ENCODE measurements around the gene LRP11.
A peak's percentile ranks its signal among the peaks of the same experiment; 100 is the strongest.
"Not testable (repeated sequence)": the region's sequence is repeated elsewhere in the genome, so short reads cannot be mapped to it uniquely, and the experiment has no call there.

The LRP11 gene

DNA sequence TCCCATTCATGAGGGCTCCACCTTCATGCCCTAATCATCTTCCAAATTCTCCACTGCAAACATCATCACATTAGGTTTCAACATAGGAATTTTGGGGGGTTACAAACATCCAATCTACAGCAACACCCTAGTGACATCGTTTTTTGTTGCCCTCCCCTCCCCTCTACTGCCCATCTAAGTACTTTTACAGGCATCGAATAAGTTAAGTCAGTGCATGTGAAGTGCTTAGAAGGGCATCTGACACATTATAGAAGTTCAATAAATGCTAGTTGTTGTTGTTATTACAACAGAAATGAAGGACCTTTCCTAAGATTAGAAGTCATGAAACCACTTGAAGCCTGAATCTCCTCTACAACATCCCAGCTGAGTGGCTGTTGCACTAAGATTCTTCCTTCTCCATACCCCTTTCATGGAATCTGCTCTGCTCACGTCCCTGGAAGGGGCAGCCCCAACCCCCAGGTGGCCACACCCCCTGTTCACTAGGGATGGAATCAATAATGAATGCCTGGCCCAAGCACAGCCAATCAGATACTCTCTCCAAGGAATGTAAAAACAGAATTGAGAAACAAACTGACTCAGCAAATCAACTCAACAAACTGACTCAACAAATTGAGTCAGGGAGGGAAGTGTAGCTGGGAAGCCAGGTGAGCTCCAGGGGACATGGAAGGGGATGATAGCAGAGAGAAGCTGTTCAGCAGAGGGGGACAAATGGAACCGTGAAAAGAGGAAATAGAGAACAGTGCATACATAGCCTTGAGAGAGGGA is 3.9 kb upstream of the LRP11 start:
- Histone ChIP-seq H3K27ac (ENCODE audit: low read length) (no peak overlapping the region), H3K27me3 (ENCODE audit: control insufficient read depth in 1 of 2, insufficient read depth in 2 of 2, low read length in 2 of 2) (no peaks in the 10 kb centered on the region), H3K4me3 (ENCODE audit: low read length in 2 of 2) (no peak overlapping the region), H3K9me3 (ENCODE audit: control insufficient read depth in 2 of 2, low read length in 2 of 2) (no peaks in the 10 kb centered on the region), H3K9ac (ENCODE audit: low read length in 2 of 2) (no peak overlapping the region), H3K36me3 (ENCODE audit: control insufficient read depth in 2 of 2, insufficient read depth in 2 of 2, low read length in 2 of 2) (no peaks in the 10 kb centered on the region), H3K4me1 (ENCODE audit: control insufficient read depth, insufficient read depth, low read length) (peaks cover 6% of the 10 kb centered on the region)

DNA sequence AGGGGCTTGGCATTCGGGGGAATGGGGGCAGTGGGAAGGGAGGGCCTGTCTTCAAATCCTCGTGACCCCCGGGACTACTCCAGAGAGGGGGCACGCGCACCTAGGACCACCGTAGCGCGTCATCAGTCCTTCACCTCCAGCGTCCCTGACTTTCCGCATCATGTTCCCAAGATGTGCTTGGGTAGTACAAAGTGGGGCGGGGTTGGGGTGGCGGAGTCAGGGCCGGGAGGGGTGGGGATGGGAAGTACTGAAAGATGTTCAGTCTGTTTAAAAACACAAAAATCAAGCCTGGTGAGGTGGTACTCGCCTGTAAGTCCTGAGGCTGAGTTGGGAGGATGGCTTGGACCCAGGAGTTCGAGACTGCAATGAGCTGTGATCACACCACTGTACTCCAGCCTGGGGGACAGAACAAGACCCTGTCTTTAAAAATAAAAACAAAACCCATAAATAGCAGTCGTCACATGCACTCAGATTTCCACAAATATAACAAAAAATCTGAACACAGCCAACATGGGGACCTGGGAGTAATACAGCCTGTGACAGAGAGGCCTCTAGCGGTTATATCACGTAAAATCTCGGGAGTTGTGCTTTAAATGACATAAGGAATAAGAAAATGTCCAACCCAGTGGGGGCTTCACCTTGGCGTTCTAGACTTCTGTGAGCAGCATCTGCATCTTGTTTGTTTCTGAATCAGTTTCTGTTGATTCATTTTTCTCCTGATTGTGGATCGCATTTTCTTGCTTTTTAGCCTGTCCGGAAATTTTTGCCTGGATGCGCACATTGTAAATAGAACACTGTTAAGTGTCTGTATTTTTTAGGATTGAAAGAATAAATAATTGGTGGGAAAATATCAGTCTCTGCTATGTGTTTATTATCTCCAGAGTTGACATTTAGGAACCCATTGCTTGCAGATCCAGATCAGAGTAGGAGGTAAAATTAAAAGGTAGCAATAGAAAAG is 698 bp upstream of the LRP11 start:
- Histone ChIP-seq H3K27me3 (ENCODE audit: control insufficient read depth in 1 of 2, insufficient read depth in 2 of 2, low read length in 2 of 2) (no peaks in the 10 kb centered on the region), H3K36me3 (ENCODE audit: control insufficient read depth in 2 of 2, insufficient read depth in 2 of 2, low read length in 2 of 2) (no peaks in the 10 kb centered on the region), H3K4me1 (ENCODE audit: control insufficient read depth, insufficient read depth, low read length) (peaks cover 20% of the 10 kb centered on the region), H3K9me3 (ENCODE audit: control insufficient read depth in 2 of 2, low read length in 2 of 2) (no peaks in the 10 kb centered on the region), H3K27ac (ENCODE audit: low read length) (peak overlapping the region; percentile 79), H3K9ac (ENCODE audit: low read length in 2 of 2) (peak overlapping the region in 1 of 2 donors; percentile 80), H3K4me3 (ENCODE audit: low read length in 2 of 2) (peak overlapping the region; percentile 63 to 81)

GRCh38 chr6:149862922-149863697 is 1.0 kb downstream of the LRP11 start:
- Histone ChIP-seq H3K9me3 (ENCODE audit: control insufficient read depth in 2 of 2, low read length in 2 of 2) (no peaks in the 10 kb centered on the region), H3K36me3 (ENCODE audit: control insufficient read depth in 2 of 2, insufficient read depth in 2 of 2, low read length in 2 of 2) (no peaks in the 10 kb centered on the region), H3K27me3 (ENCODE audit: control insufficient read depth in 1 of 2, insufficient read depth in 2 of 2, low read length in 2 of 2) (no peaks in the 10 kb centered on the region), H3K4me1 (ENCODE audit: control insufficient read depth, insufficient read depth, low read length) (peaks cover 20% of the 10 kb centered on the region), H3K27ac (ENCODE audit: low read length) (peak overlapping the region; percentile 79), H3K4me3 (ENCODE audit: low read length in 2 of 2) (peak overlapping the region; percentile 76 to 81), H3K9ac (ENCODE audit: low read length in 2 of 2) (peak overlapping the region; percentile 80)

- Histone ChIP-seq H3K4me3 (ENCODE audit: low read length in 2 of 2) (peak overlapping the region; percentile 76 to 81), H3K4me1 (ENCODE audit: control insufficient read depth, insufficient read depth, low read length) (peaks cover 20% of the 10 kb centered on the region), H3K9ac (ENCODE audit: low read length in 2 of 2) (peak overlapping the region in 1 of 2 donors; percentile 80), H3K27ac (ENCODE audit: low read length) (peak overlapping the region; percentile 79)
- not testable (repeated sequence) for H3K27me3 ChIP-seq (ENCODE audit: control insufficient read depth in 1 of 2, insufficient read depth in 2 of 2, low read length in 2 of 2); H3K9me3 ChIP-seq (ENCODE audit: control insufficient read depth in 2 of 2, low read length in 2 of 2); H3K36me3 ChIP-seq (ENCODE audit: control insufficient read depth in 2 of 2, insufficient read depth in 2 of 2, low read length in 2 of 2)
These were observed 1.8 kb downstream of the LRP11 start for GRCh38 chr6:149862424-149862738.

GRCh38 chr6:149861603-149862423 is 2.3 kb downstream of the LRP11 start:
- Histone ChIP-seq H3K9me3 (ENCODE audit: control insufficient read depth in 2 of 2, low read length in 2 of 2) (no peaks in the 10 kb centered on the region), H3K4me3 (ENCODE audit: low read length in 2 of 2) (no peak overlapping the region), H3K9ac (ENCODE audit: low read length in 2 of 2) (no peak overlapping the region), H3K27me3 (ENCODE audit: control insufficient read depth in 1 of 2, insufficient read depth in 2 of 2, low read length in 2 of 2) (no peaks in the 10 kb centered on the region), H3K4me1 (ENCODE audit: control insufficient read depth, insufficient read depth, low read length) (peaks cover 20% of the 10 kb centered on the region), H3K36me3 (ENCODE audit: control insufficient read depth in 2 of 2, insufficient read depth in 2 of 2, low read length in 2 of 2) (no peaks in the 10 kb centered on the region), H3K27ac (ENCODE audit: low read length) (no peak overlapping the region)

- H3K9ac ChIP-seq (ENCODE audit: low read length in 2 of 2), result no peak overlapping the region
- no peak overlapping the region for H3K27ac ChIP-seq (ENCODE audit: low read length)
These were observed 3.1 kb downstream of the LRP11 start for GRCh38 chr6:149860834-149861602.

DNA sequence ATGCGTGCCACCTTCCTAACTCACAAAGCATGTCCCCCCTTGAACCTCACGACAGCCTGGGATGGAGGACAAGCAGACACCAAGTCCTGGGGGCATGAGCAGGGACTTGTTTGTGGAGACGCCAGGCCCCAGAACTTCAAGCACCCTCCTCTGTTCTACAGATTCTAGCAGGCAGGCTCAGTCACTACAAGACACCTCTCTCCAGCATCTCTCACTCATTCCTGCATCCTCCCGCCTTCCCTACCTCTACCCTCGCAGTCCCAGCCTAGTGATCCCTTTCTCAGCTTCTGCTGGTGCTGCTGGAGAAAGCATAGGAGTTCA is 3.7 kb downstream of the LRP11 start:
- H3K4me3 ChIP-seq (ENCODE audit: low read length in 2 of 2), result no peak overlapping the region
- no peak overlapping the region for H3K27ac ChIP-seq (ENCODE audit: low read length)
- no peaks in the 10 kb centered on the region for H3K27me3 ChIP-seq (ENCODE audit: control insufficient read depth in 1 of 2, insufficient read depth in 2 of 2, low read length in 2 of 2)
- no peaks in the 10 kb centered on the region for H3K36me3 ChIP-seq (ENCODE audit: control insufficient read depth in 2 of 2, insufficient read depth in 2 of 2, low read length in 2 of 2)
- no peak overlapping the region for H3K9ac ChIP-seq (ENCODE audit: low read length in 2 of 2)
- H3K4me1 ChIP-seq (ENCODE audit: control insufficient read depth, insufficient read depth, low read length), result peaks cover 20% of the 10 kb centered on the region
- no peaks in the 10 kb centered on the region for H3K9me3 ChIP-seq (ENCODE audit: control insufficient read depth in 2 of 2, low read length in 2 of 2)

More at GRCh38 chr6:149860834-149861602, 3.1 kb downstream of the LRP11 start:
- no peaks in the 10 kb centered on the region for H3K27me3 ChIP-seq (ENCODE audit: control insufficient read depth in 1 of 2, insufficient read depth in 2 of 2, low read length in 2 of 2)
- H3K36me3 ChIP-seq (ENCODE audit: control insufficient read depth in 2 of 2, insufficient read depth in 2 of 2, low read length in 2 of 2), result no peaks in the 10 kb centered on the region
- no peaks in the 10 kb centered on the region for H3K9me3 ChIP-seq (ENCODE audit: control insufficient read depth in 2 of 2, low read length in 2 of 2)
- H3K4me1 ChIP-seq (ENCODE audit: control insufficient read depth, insufficient read depth, low read length), result peaks cover 20% of the 10 kb centered on the region
- no peak overlapping the region for H3K4me3 ChIP-seq (ENCODE audit: low read length in 2 of 2)

- H3K9me3 ChIP-seq (ENCODE audit: control insufficient read depth in 2 of 2, low read length in 2 of 2), result no peaks in the 10 kb centered on the region
- peaks cover 23% of the 10 kb centered on the region for H3K4me1 ChIP-seq (ENCODE audit: control insufficient read depth, insufficient read depth, low read length)
- H3K4me3 ChIP-seq (ENCODE audit: low read length in 2 of 2), result no peak overlapping the region
- H3K27ac ChIP-seq (ENCODE audit: low read length), result no peak overlapping the region
- H3K9ac ChIP-seq (ENCODE audit: low read length in 2 of 2), result no peak overlapping the region
- no peaks in the 10 kb centered on the region for H3K27me3 ChIP-seq (ENCODE audit: control insufficient read depth in 1 of 2, insufficient read depth in 2 of 2, low read length in 2 of 2)
- H3K36me3 ChIP-seq (ENCODE audit: control insufficient read depth in 2 of 2, insufficient read depth in 2 of 2, low read length in 2 of 2), result no peaks in the 10 kb centered on the region
These were observed 4.2 kb downstream of the LRP11 start for GRCh38 chr6:149859938-149860337.

DNA sequence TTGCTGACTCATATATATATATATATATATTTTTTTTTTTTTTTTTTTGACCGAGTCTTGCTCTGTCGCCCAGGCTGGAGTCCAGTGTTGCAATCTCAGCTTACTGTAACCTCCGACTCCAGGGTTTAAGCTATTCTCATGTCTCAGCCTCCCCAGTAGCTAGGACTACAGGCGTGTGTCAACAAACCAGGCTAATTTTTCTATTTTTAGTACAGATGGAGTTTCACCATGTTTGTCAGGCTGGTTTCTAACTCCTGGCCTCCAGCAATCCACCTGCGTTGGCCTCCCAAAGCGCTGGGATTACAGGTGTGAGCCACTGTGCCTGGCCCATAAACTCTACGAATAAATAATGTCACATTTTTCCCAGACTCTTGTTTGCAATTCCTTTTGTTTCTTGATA is 4.8 kb downstream of the LRP11 start:
- Histone ChIP-seq H3K9me3 (ENCODE audit: control insufficient read depth in 2 of 2, low read length in 2 of 2) (no peaks in the 10 kb centered on the region), H3K27ac (ENCODE audit: low read length) (no peak overlapping the region), H3K4me1 (ENCODE audit: control insufficient read depth, insufficient read depth, low read length) (peaks cover 25% of the 10 kb centered on the region), H3K27me3 (ENCODE audit: control insufficient read depth in 1 of 2, insufficient read depth in 2 of 2, low read length in 2 of 2) (no peaks in the 10 kb centered on the region), H3K4me3 (ENCODE audit: low read length in 2 of 2) (no peak overlapping the region), H3K9ac (ENCODE audit: low read length in 2 of 2) (no peak overlapping the region), H3K36me3 (ENCODE audit: control insufficient read depth in 2 of 2, insufficient read depth in 2 of 2, low read length in 2 of 2) (no peaks in the 10 kb centered on the region)
